ENCODE results near the gene ILKAP.
A peak's percentile ranks its signal among the peaks of the same experiment; 100 is the strongest.

Gene ILKAP

GRCh38 chr2:238242731-238243495 lies 39.4 kb upstream of the ILKAP start:
- Histone ChIP-seq H3F3A (ENCODE audit: insufficient read depth) (peaks cover 15% of the 10 kb centered on the region; the same call in 1 of the 2 replicates), H3K9me3 (ENCODE audit: insufficient read depth, low read length) (no peaks in the 10 kb centered on the region), H3K9ac (ENCODE audit: low read length) (no peak overlapping the region), H3K79me2 (ENCODE audit: insufficient read depth, low read length) (no peaks in the 10 kb centered on the region), H3K36me3 (ENCODE audit: low read length) (no peaks in the 10 kb centered on the region; the same call in 1 of the 2 replicates), H3K9me2 (replicated peaks; ENCODE audit: insufficient read depth, low read length) (no peaks in the 10 kb centered on the region), H4K20me1 (ENCODE audit: low read depth, low read length) (no peaks in the 10 kb centered on the region), H3K27me3 (ENCODE audit: low read length) (no peaks in the 10 kb centered on the region), H3K4me3 (ENCODE audit: insufficient read depth, low read length, poor library complexity, severe bottlenecking) (no peak overlapping the region), H2AFZ (ENCODE audit: low read depth, low read length, severe bottlenecking) (no peak overlapping the region), H3K4me2 (ENCODE audit: low read depth, low read length, poor library complexity, severe bottlenecking) (no peak overlapping the region), H3K27ac (ENCODE audit: low read depth, low read length) (no peak overlapping the region)
- no peak for TF ChIP-seq CTCF (IDR thresholded peaks at IDR 0.05; ENCODE audit: insufficient read depth, low read length, poor library complexity, severe bottlenecking)
- no peak for TF ChIP-seq EZH2phosphoT487 (conservative IDR thresholded peaks at IDR 0.05; ENCODE audit: low read length)

GRCh38 chr2:238241970-238242369 lies 38.5 kb upstream of the ILKAP start:
- Histone ChIP-seq H3K79me2 (ENCODE audit: insufficient read depth, low read length) (no peaks in the 10 kb centered on the region), H3K9me3 (ENCODE audit: insufficient read depth, low read length) (no peaks in the 10 kb centered on the region), H3F3A (ENCODE audit: insufficient read depth) (peaks cover 15% of the 10 kb centered on the region; the same call in 1 of the 2 replicates), H3K9ac (ENCODE audit: low read length) (no peak overlapping the region), H3K4me3 (ENCODE audit: insufficient read depth, low read length, poor library complexity, severe bottlenecking) (no peak overlapping the region), H3K36me3 (ENCODE audit: low read length) (no peaks in the 10 kb centered on the region; the same call in 1 of the 2 replicates), H3K4me2 (ENCODE audit: low read depth, low read length, poor library complexity, severe bottlenecking) (no peak overlapping the region), H3K9me2 (replicated peaks; ENCODE audit: insufficient read depth, low read length) (no peaks in the 10 kb centered on the region), H3K27ac (ENCODE audit: low read depth, low read length) (no peak overlapping the region), H2AFZ (ENCODE audit: low read depth, low read length, severe bottlenecking) (no peak overlapping the region), H4K20me1 (ENCODE audit: low read depth, low read length) (no peaks in the 10 kb centered on the region), H3K27me3 (ENCODE audit: low read length) (no peaks in the 10 kb centered on the region)
- TF ChIP-seq CTCF (IDR thresholded peaks at IDR 0.05; ENCODE audit: insufficient read depth, low read length, poor library complexity, severe bottlenecking) (no peak), EZH2phosphoT487 (conservative IDR thresholded peaks at IDR 0.05; ENCODE audit: low read length) (no peak)

GRCh38 chr2:238240757-238241711 lies 37.5 kb upstream of the ILKAP start:
- TF ChIP-seq EZH2phosphoT487 (conservative IDR thresholded peaks at IDR 0.05; ENCODE audit: low read length) = no peak
- TF ChIP-seq CTCF (IDR thresholded peaks at IDR 0.05; ENCODE audit: insufficient read depth, low read length, poor library complexity, severe bottlenecking) = no peak
- no peaks in the 10 kb centered on the region for H3K9me2 ChIP-seq (replicated peaks; ENCODE audit: insufficient read depth, low read length)
- H3K79me2 ChIP-seq (ENCODE audit: insufficient read depth, low read length) = no peaks in the 10 kb centered on the region
- H3F3A ChIP-seq (ENCODE audit: insufficient read depth) = peaks cover 15% of the 10 kb centered on the region; the same call in 1 of the 2 replicates
- H4K20me1 ChIP-seq (ENCODE audit: low read depth, low read length) = no peaks in the 10 kb centered on the region
- no peaks in the 10 kb centered on the region; the same call in 1 of the 2 replicates for H3K36me3 ChIP-seq (ENCODE audit: low read length)
- H3K27ac ChIP-seq (ENCODE audit: low read depth, low read length) = no peak overlapping the region
- no peak overlapping the region for H2AFZ ChIP-seq (ENCODE audit: low read depth, low read length, severe bottlenecking)
- no peak overlapping the region for H3K9ac ChIP-seq (ENCODE audit: low read length)
- peak overlapping the region; percentile 81 for H3K4me3 ChIP-seq (ENCODE audit: insufficient read depth, low read length, poor library complexity, severe bottlenecking)
- H3K27me3 ChIP-seq (ENCODE audit: low read length) = no peaks in the 10 kb centered on the region
- no peaks in the 10 kb centered on the region for H3K9me3 ChIP-seq (ENCODE audit: insufficient read depth, low read length)
- peak overlapping the region; percentile 95 for H3K4me2 ChIP-seq (ENCODE audit: low read depth, low read length, poor library complexity, severe bottlenecking)

Measured in SU-DHL-6 (cell line).